Panc1 (cell line): ENCODE results near the gene TMEM240. TPM values are rescaled to one million over a fixed set of nuclear protein-coding genes. Genes with fewer than 3 reads are reported as not detected.

Experiments
- ATAC-seq: fragments of 200-7000 bp; cut with Tn5 transposase; 2 replicates; pipeline ENCODE4 v1.9.1; 2020; ENCODE audit warnings: mild to moderate bottlenecking, moderate library complexity
- BruUV-seq: library from RNA; stranded (reverse); fragments of 400-500 nt; replicated peaks from 2 replicates; lab custom pipeline; 2021; lab: Mats Ljungman, UMichigan
- CTCF ChIA-PET: fragments of 300-600 bp; sonication (Branson Sonifier 250); formaldehyde crosslinking; loops from one replicate; lab custom pipeline; 2022; ENCODE audit warnings: antibody characterized with exemption; lab: Charles Lee
- POLR2A ChIA-PET: fragments of 300-600 bp; sonication (Branson Sonifier 250); formaldehyde crosslinking; loops from one replicate; lab custom pipeline; 2022; ENCODE audit warnings: antibody characterized with exemption; lab: Charles Lee
- DNase-seq: peaks from one replicate; pipeline ENCODE4 v3.0.0-alpha.2; 2010; ENCODE audit warnings: low read depth, low spot score
- H3K27ac ChIP-seq: 2 replicates; pipeline ENCODE4 v1.5.1; 2011; ENCODE audit warnings: mild to moderate bottlenecking, low read length, inconsistent platforms
- H3K27me3 ChIP-seq: fragments of 200-500 bp; sonication (Bioruptor generic); 2 replicates; pipeline ENCODE4 v1.6.0; 2014; ENCODE audit warnings: low read length, inconsistent platforms; ENCODE audit not compliant: control insufficient read depth, insufficient read depth
- H3K36me3 ChIP-seq: fragments of 200-500 bp; sonication (Bioruptor generic); 2 replicates; pipeline ENCODE4 v1.5.1; 2014; ENCODE audit warnings: inconsistent platforms, mild to moderate bottlenecking, low read length, moderate library complexity; ENCODE audit not compliant: control insufficient read depth, insufficient read depth
- H3K4me1 ChIP-seq: 2 replicates; pipeline ENCODE4 v1.5.1; 2011; ENCODE audit warnings: inconsistent platforms, mild to moderate bottlenecking, low read length, moderate library complexity; ENCODE audit not compliant: control insufficient read depth, insufficient read depth
- H3K4me3 ChIP-seq, 2 experiments: 2 replicates each; pipeline ENCODE4 v1.5.1; 2011 to 2012; ENCODE audit warnings: low read depth in 2 of 2, low read length in 2 of 2, mild to moderate bottlenecking in 2 of 2, inconsistent platforms in 1 of 2, moderate library complexity in 1 of 2
- H3K9me3 ChIP-seq: fragments of 200-500 bp; sonication (Bioruptor generic); 2 replicates; pipeline ENCODE4 v1.5.1; 2014; ENCODE audit warnings: low read depth, mild to moderate bottlenecking, inconsistent platforms, low read length, moderate library complexity; ENCODE audit not compliant: control insufficient read depth, insufficient read depth
- CTCF ChIP-seq: fragments of 450-650 bp; IDR thresholded peaks from 2 replicates; pipeline ENCODE4 v1.5.1; 2017; ENCODE audit warnings: mild to moderate bottlenecking
- POLR2AphosphoS5 ChIP-seq: IDR thresholded peaks from 2 replicates; pipeline ENCODE4 v1.6.1; 2012; ENCODE audit warnings: mild to moderate bottlenecking, low read depth, low read length, moderate library complexity
- REST ChIP-seq, 2 experiments: IDR thresholded peaks; 2 replicates each; pipeline ENCODE4 v1.6.1; 2011 to 2012; ENCODE audit warnings: low read depth in 2 of 2, control low read depth in 1 of 2, low read length in 1 of 2, mild to moderate bottlenecking in 1 of 2, moderate library complexity in 1 of 2; ENCODE audit not compliant: insufficient read depth in 1 of 2
- SIN3A ChIP-seq: IDR thresholded peaks from 2 replicates; pipeline ENCODE4 v1.6.1; 2012; ENCODE audit warnings: low read depth, mild to moderate bottlenecking, low read length, moderate library complexity, borderline replicate concordance; ENCODE audit not compliant: insufficient read depth
- TCF7L2 ChIP-seq: IDR thresholded peaks from 2 replicates; pipeline ENCODE4 v1.6.1; 2011; ENCODE audit warnings: mild to moderate bottlenecking, low read depth, low read length, inconsistent platforms
- in situ Hi-C: cut with HindIII; loops from 2 replicates; pipeline ENCODE4 v1.10.0; 2016; ENCODE audit warnings: low sequenced_read_pairs, low pct_unique_long_range_greater_than_20kb
- intact Hi-C: fragments of 100-400 bp; cut with micrococcal nuclease; formaldehyde crosslinking; loops from one replicate; pipeline ENCODE4 v1.10.0; 2022; ENCODE audit not compliant: unreplicated experiment
- total RNA-seq: library from RNA; stranded (reverse); gene quantifications from one replicate; pipeline ENCODE4 v1.2.1, GENCODE V29; 2021; ENCODE audit not compliant: unreplicated experiment

The TMEM240 gene
- total RNA-seq, 1 experiment from 2014 or later: 4.1 TPM

- intact Hi-C loops (no loop called here), in situ Hi-C loops (no loop called here)
- Histone ChIP-seq H3K36me3 (peaks cover 10% of the 10 kb centered on the region), H3K27me3 (no peaks in the 10 kb centered on the region), H3K4me3 (no peak overlapping the region), H3K9me3 (no peaks in the 10 kb centered on the region), H3K27ac (no peak overlapping the region), H3K4me1 (no peaks in the 10 kb centered on the region)
- CTCF ChIA-PET: interaction anchor here (0.5 kb wide), 1 partner anchor 56 kb away, joined by 4 read pairs; no protein-coding TSS in a partner anchor
- no TSS peak for BruUV-seq
- no peak; the same call in 1 of the 2 replicates for TF ChIP-seq POLR2AphosphoS5
- no peak for TF ChIP-seq TCF7L2
- no peak for TF ChIP-seq SIN3A
- no peak for TF ChIP-seq CTCF
- TF ChIP-seq REST (IDR thresholded peaks at IDR 0.05; ENCODE audit: insufficient read depth in 1 of 2, low read depth in 2 of 2, low read length in 1 of 2): no peak
- ATAC-seq: no peak
- POLR2A ChIA-PET: no interaction called here
- DNase-seq: no peak
Measured at GRCh38 chr1:1561801-1562470, 21.5 kb upstream of the TMEM240 start.

- no peak overlapping the region for H3K4me3 ChIP-seq
- intact Hi-C loops: no loop called here
- in situ Hi-C loops: no loop called here
- no peaks in the 10 kb centered on the region for H3K9me3 ChIP-seq
- ATAC-seq (no peak), DNase-seq (no peak)
- POLR2A ChIA-PET: no interaction called here
- no peaks in the 10 kb centered on the region for H3K27me3 ChIP-seq
- no peaks in the 10 kb centered on the region for H3K4me1 ChIP-seq
- TF ChIP-seq REST (IDR thresholded peaks at IDR 0.05; ENCODE audit: insufficient read depth in 1 of 2, low read depth in 2 of 2, low read length in 1 of 2): no peak
- TF ChIP-seq POLR2AphosphoS5: no peak
- TF ChIP-seq CTCF: no peak
- no peak for TF ChIP-seq SIN3A
- no peak for TF ChIP-seq TCF7L2
- H3K36me3 ChIP-seq: peaks cover 10% of the 10 kb centered on the region
- CTCF ChIA-PET: no interaction called here
- BruUV-seq: no TSS peak
- H3K27ac ChIP-seq: no peak overlapping the region
Measured at GRCh38 chr1:1560178-1560577, 19.8 kb upstream of the TMEM240 start.
